ENCODE results near the gene PDE9A. TPM values are rescaled to one million over a fixed set of nuclear protein-coding genes. Genes with fewer than 3 reads are reported as not detected.

Gene PDE9A
- total RNA-seq, 1 donor: not detected

GRCh38 chr21:42781971-42782722, 128.7 kb downstream of the PDE9A start:
- no peak overlapping the region for H3K4me3 ChIP-seq (ENCODE audit: low read depth, low read length)
- no peak for TF ChIP-seq CTCF (IDR thresholded peaks at IDR 0.05; ENCODE audit: insufficient read depth, low read length)
- DNase-seq (ENCODE audit: low read depth): no peak

- no peak overlapping the region for H3K4me3 ChIP-seq (ENCODE audit: low read depth, low read length)
- no peak for DNase-seq (ENCODE audit: low read depth)
- TF ChIP-seq CTCF (IDR thresholded peaks at IDR 0.05; ENCODE audit: insufficient read depth, low read length): no peak
These were observed 129.4 kb downstream of the PDE9A start for GRCh38 chr21:42782723-42783242.

- TF ChIP-seq CTCF (IDR thresholded peaks at IDR 0.05; ENCODE audit: insufficient read depth, low read length): no peak
- no peak for DNase-seq (ENCODE audit: low read depth)
- H3K4me3 ChIP-seq (ENCODE audit: low read depth, low read length): no peak overlapping the region
These were observed 130.9 kb downstream of the PDE9A start for GRCh38 chr21:42784276-42784675.

- TF ChIP-seq CTCF (IDR thresholded peaks at IDR 0.05; ENCODE audit: insufficient read depth, low read length): no peak
- DNase-seq (ENCODE audit: low read depth): no peak
These were observed 131.6 kb downstream of the PDE9A start for GRCh38 chr21:42784896-42785451.

GRCh38 chr21:42785666-42786427, 132.4 kb downstream of the PDE9A start:
- no peak overlapping the region for H3K4me3 ChIP-seq (ENCODE audit: low read depth, low read length)
- no peak for TF ChIP-seq CTCF (IDR thresholded peaks at IDR 0.05; ENCODE audit: insufficient read depth, low read length)
- DNase-seq (ENCODE audit: low read depth): no peak

More at GRCh38 chr21:42784896-42785451, 131.6 kb downstream of the PDE9A start:
- H3K4me3 ChIP-seq (ENCODE audit: low read depth, low read length): no peak overlapping the region

GRCh38 chr21:42786884-42787283, 133.5 kb downstream of the PDE9A start:
- no peak for DNase-seq (ENCODE audit: low read depth)
- no peak overlapping the region for H3K4me3 ChIP-seq (ENCODE audit: low read depth, low read length)
- no peak for TF ChIP-seq CTCF (IDR thresholded peaks at IDR 0.05; ENCODE audit: insufficient read depth, low read length)
